ENCODE data around the gene MCC.

MCC gene

DNA sequence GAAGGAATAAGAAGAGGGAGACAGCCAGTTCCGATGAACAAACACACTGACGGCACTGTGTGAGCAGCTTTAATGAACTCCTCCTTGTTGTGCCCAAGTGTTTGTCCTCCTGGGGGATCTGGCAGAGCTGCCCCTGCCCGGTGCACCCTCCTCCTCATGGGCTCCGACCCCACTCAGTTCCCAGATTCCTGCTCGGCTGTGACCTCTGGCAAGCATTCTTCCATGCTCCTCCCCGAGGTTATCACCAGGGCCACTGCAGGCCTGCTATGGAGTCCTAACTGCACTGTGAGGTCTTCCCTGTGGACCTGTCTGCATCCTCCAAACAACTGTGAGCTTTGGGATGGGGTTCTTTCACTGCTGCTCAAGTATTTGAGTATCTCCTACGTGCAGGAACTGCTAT is 369.5 kb downstream of the MCC start:
- DNase-seq, result peak in 12 of 56 donors; percentile 5 to 33 (median 14)

DNA sequence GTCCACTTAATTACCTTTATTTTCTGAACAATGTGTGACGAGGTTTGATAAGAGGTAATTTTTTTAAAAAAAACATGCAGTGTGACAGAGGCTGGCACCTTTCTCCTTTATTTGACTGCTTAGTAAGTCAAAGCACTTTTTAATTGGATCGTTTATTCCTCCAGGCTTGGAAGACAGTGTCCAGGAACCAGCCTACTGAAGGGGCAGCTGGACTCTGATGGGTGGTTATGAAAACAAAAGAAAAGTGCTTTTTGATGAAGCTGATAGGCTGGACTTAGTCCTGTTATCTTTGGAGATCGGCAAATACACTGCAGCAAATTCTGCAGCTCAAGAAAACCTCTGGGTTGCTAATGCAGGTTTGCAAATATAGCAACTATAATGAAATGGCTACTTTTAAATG is 370.0 kb downstream of the MCC start:
- no peak for DNase-seq

DNA sequence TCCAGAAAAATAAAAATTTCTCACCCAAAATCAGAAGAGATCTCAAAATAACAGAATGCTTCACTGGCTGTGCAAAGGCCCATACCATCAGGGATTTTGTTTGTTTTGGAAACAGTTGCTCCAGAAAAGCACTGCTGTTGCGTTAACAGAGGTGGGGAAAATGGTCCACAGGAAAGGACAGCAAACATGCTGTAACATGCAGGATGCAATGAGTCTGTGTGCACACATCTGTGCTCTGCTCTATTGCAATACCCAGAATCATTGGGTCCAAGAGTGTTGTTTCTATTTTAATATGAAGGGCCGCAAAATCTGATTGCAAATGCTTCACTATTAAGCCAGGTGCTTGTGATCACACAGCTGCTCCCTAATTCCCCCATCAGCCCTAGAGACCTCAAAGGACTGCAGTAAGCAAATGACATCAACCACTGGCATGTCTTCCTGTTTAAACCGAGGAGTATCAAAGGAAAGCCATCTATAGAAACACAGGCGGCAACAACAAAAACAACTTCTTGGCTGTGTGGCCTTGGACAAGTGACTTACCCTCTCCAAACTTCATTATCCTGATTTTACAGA is 370.6 kb downstream of the MCC start:
- no peak for DNase-seq

DNA sequence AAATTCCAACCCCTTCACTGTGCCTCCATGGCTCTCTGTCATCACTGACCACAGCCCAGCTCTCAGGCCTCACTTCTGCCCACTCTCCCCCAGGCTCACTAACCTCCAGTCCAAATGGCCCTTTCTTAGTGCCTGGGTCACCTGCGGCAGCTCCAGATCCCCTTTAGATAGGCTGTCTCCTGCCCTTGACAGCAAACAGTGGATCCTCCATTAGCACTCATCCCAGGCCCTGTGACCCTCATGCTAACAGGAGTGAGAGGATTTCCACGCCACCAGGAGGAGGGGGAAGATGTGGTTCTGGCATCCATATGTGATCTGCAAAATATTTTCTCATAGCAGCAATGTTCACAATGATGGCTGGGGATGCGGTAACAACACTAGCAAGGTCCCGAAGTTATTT is 372.3 kb downstream of the MCC start:
- DNase-seq, result no peak

DNA sequence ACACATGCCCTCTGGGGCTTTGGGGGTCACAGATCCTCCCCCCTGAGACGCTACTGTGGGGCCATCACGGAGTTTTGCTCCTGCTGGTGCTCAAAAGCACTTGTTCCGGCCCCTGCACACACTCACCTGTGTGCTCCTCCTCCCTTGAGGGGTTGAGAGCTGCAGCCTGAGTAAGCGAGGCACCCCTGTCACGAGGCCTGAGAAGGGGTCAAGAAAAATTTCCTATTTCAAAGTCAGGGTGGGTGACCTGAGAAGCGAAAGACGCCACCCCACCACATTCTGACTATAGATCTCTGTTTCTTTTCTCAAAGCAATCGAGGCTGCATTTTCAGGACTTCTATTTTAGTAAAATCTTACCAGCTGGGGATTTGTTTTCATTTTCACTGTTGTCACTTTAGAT is 373.2 kb downstream of the MCC start:
- no peak for DNase-seq

DNA sequence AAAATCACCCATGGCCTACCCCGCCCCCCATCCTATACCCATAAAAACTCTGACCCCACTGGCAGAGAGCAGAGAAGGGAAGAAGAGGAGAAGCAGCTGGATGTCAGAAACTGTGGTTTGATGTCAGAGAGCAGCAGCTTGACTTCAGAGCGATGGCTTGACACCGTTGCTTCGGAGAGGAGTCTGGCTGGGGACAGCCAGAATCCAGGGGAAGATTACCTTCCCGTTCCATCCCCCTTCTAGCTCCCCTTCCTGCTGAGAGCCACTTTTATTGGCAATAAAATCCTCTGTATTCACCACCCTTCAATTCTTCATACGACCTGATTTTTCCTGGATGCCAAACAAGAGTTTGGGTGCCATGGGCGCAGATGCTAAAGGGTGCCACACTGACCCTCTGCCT is 373.7 kb downstream of the MCC start:
- DNase-seq, result no peak

DNA sequence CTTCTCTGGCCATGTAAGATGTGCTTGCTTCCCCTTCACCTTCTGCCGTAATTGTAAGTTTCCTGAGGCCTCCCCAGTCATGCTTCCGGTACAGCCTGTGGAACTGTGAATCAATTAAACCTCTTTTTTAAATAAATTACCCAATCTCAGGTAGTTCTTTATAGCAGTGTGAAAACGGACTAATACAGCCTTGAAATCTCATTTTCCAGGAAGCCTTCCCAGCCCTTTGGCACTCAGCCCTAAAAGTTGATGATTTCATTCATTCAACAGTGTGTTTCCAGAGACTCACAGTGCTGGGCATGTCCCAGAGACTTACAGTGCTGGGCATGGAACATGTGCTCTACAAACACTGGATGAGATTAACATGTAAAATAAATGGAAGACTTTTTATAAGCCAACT is 375.8 kb downstream of the MCC start:
- DNase-seq, result no peak

DNA sequence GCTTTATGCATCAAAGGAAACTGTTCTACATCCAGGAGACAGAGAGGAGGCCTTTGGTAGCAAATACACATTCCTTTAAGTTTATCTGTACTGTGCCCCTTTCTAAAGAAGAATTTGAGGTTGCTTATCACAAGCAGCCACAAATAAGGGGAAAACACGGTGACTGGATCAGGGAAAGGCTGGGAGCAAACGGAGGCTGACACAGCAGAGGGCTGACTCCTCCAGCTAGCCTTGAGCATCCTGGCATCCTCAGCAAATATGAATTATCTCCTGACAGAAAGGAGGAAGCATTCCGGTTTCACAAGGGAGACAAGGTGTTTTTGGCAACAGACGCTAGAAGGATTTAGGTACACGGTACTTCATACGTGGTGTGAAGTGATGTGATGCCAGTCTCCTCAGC is 378.1 kb downstream of the MCC start:
- no peak for DNase-seq

DNA sequence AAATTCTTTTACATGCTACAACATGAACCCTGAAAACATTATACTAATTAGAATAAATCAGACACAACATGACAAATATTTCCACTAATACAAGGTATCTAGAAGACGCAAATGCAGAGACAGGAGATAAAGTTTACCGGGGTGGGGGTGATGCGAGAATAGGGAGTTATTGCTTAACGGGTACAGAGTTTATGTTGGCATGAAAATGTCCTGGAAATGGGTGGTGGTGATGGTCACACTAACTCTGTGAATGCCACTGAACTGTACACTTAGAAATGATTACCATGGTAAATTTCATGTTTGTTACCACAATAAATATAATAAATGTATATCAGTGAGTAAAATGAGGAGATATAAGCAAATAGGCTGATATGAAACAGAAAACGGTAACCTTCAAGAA is 378.9 kb downstream of the MCC start:
- DNase-seq, result no peak

DNA sequence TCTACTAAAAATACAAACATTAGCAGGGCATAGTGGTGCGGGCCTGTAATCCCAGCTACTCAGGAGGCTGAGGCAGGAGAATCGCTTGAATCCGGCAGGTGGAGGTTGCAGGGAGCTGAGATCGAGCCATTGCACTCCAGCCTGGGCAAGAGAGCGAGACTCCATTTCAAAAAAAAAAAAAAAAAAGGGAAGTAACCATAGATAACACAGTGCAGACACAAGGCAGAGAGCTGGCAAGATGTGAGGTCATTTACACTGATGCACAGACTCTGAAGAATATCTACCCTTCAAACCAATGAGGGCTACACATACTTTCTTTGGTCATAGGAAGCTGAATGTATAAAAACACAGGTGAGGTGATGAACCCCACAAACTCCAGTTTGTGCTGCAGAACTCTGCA is 379.8 kb downstream of the MCC start:
- no peak for DNase-seq

DNA sequence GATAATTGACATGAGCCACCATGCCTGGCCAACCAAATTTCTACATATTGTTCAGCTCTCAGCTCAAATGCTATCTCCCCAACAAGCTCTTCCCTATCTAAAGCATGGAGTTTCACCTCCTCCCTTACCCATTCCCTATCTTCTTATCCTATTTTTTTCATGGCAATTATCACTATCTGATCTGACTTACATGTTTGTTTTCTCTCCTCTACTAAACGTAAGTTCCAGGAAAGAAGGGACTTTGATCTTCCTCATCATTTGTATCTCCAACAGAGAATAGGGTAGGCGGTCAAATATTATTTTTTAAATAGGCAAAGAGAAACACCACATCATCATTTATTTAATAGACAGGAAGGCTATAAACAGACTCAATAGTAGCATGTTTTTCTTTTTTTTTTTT is 381.4 kb downstream of the MCC start:
- DNase-seq, result no peak

DNA sequence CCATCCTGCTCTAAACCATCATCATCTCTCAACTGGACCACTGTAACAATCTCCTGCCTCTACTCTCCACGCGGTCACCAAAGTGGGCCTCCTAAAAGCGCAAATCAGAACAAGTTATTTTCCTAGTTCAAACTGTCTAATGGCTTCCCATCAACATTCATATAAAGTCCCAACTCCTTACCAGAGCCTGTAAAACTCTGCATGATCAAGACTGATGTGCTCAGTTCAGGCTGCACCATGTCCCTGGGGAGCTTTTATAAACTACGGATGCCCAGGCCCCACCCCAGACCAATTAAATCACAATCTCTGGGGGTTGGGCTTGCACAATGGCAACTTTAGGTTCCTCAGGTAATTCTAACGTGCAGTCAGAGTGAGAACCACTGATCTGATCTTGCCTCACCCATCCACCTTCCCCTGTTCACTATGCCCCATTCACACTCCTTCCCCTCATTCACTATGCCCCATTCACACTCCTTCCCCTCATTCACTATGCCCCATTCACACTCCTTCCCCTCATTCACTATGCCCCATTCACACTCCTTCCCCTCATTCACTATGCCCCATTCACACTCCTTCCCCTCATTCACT is 382.5 kb downstream of the MCC start:
- DNase-seq, result no peak

DNA sequence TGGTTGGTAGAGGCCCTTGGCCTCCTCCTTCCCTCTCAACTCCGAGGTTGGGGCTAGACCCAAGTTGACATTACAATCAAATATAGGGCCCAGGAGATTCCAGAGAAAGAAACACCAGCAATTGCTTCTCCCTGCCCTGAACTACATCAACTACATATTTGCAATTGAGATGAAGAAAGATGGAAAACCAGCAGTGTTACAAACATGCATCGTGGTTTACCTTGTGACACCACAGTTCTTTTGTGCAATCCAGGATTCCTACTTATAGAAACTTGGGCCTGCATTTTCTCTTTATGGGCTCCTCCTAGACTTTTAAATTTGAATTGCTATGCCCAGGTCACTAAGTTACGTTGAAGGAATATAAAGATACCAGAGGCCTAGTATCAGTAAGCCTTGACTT is 384.9 kb downstream of the MCC start:
- DNase-seq, result no peak

DNA sequence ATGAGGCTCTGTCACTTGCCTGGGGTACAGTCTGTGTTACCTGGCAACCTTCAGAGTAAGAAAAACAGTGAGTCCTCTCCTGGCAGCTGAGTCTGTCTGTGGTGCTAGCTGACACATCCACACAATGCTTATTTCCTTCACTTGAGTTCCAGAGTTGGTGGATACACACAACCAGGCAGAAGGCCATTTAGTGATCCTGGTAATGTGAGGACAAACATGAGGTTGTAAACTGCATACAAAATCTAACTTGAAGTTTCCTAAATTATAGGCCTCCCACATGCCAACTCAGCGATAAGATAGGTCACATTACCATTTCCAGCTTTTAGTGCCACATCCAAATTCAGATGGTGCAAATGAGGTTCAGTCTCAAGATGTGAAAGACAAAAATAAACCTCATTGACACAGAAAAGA is 386.1 kb downstream of the MCC start:
- peak in 7 of 56 donors; percentile 6 to 28 (median 10) for DNase-seq

DNA sequence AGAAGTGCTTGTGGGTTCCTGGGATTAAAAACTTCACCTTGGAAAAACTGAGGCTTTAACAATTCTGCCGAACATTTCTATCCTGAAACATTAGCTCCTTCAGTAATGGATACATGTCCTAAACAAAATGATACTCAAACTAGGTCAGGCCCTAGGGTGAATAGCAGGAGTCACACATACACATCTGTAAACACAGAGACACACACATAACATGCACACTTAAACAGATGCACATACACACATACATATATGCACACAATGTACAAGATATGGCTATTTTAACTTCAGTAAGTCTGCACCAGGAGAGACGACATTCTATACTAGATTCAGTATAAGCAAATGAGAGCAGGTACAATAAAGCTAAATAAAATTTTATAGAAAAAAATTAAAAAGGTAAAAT is 387.3 kb downstream of the MCC start:
- DNase-seq, result no peak

DNA sequence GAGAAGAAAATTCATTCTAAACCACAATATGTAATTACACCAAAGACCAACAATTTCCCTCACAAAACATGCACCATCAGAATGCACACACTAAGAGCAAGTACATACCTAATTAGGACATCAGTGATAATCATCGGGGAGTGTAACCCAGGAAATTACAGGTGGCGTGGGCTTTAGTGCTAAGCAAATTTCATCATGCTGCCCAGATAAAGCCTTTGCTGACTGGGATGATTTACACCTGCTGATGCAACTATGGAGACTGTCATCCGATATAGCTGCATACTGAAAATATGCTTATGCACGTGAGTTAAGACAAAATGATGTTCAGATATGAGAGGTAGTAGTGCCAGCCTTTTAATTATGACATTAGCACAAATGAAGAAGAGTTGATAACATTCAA is 388.4 kb downstream of the MCC start:
- no peak for DNase-seq

DNA sequence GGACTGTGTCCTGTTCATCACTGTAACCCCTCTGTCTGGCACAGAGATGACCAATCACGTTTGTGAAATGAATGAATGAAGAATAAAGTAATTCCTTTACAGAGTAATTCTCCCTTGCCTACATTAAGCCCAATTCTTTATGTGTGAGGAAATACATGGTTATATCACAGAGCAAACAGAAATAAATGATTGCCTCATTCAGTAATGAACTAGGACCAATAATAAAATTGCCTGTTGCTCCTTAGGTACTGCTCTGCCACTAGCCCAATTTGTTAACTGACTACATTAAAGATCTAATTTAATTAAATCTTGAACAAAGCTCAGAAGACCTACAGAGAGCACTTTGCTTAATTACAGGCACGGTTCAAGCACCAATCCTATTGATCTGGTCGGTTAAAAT is 389.9 kb downstream of the MCC start:
- no peak for DNase-seq

DNA sequence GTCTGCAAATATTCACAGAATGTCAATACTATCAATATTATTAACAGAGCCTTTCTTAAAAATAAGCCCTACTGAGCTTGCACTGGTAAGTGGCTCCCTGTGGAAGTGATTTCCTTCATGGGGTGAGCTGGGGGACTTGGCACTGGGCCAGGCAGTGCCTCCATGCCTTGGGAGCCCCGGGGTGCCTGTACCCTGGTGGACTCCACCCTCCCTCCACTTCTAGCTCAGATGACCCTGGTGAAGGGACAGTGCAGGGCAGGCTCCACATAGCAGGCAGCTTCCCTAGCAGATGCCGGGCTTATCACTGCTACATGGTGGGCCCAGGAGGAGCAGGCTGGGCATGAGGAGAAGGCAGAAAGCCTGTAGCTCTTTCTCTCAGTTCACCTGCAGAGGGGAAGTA is 392.4 kb downstream of the MCC start:
- no peak for DNase-seq

DNA sequence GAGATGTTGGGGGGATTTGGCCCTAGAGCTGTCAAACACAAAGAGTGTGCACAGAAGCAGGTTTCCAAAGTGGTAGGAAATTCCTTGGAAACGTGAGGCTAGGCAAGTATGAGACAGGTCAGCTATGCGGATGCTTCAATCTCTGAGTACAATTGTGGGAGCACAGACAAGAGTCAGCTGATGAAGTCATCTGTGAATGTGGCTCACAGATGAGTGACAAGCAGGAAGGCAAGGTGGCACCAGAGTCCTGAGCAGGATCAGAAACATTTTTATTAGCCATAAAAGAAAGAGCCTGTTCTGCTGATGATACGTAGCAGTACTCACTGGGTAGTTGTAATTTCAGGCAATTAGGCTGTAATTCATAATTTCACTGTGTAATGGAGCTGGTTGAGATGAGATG is 394.7 kb downstream of the MCC start:
- DNase-seq, result no peak

DNA sequence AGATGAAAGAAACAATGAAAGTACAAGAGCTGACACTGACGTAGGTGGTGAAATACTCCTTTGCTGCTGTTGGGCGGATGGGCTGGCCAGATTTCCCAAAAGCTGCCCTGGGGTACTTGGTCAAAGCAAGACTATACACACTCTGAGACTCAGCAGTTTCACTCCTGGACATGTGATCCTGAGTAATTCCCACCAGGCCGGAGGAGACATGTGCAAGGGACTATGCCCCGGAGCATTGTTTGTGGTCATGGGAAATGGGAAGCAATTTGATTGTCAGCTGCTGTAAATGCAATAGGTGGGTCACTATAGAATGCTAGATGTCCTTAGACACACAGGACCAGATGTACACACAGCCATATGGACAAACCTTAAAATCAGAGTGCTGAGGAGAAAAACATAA is 395.6 kb downstream of the MCC start:
- DNase-seq, result no peak

DNA sequence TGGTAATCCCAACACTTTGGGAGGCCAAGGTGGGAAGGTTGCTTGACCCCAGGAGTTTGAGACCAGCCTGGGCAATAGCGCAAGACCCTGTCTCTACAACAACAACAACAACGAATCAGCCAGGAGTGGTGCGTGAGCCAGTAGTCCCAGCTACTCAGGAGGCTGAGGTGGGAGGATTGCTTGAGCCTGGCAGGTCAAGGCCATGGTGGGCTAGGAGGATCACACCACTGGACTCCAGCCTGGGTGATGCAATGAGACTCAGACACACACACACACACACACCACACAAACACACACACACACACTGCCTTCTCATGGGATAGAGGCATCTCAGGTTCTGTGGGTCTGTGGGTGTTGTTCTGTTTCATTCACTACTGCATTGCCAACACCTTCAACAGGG is 396.6 kb downstream of the MCC start:
- no peak for DNase-seq

DNA sequence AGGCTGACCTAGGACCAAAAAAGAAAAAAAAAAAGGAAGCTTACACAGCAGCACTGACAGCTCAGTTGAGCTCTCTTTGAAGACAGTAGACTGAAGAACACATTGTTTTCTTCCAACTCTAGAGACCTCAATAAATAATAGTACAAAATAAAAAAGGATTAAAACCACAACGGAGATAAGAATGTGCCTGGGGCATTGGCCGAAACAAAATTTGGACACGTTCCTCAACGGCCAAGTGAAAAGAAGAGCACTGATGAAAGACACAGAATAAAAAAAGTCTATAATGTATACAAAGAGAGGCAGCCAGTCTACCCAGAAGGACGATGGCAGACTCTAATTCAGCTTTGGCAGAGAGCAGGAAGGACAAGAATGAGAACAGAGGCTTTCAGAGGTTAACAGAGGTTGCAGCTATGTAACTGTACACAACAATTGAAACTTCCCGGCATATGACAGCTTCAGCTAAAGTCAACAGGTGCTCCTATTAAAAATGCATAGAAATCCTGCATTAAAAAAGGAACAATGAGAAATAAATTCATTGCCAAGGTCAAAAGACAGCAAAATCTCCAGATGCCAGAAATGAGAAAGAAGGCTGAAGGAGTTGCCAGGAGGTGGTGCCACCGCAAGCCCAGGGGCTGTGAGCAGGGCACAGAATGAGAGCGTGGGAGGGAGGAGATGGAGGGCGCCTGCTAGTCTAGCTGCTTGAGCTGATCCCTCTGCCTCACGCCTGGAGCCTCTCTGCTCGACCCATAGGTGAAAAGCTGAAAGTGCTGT is 397.7 kb downstream of the MCC start:
- peak in 4 of 56 donors; percentile 7 to 33 (median 17) for DNase-seq

DNA sequence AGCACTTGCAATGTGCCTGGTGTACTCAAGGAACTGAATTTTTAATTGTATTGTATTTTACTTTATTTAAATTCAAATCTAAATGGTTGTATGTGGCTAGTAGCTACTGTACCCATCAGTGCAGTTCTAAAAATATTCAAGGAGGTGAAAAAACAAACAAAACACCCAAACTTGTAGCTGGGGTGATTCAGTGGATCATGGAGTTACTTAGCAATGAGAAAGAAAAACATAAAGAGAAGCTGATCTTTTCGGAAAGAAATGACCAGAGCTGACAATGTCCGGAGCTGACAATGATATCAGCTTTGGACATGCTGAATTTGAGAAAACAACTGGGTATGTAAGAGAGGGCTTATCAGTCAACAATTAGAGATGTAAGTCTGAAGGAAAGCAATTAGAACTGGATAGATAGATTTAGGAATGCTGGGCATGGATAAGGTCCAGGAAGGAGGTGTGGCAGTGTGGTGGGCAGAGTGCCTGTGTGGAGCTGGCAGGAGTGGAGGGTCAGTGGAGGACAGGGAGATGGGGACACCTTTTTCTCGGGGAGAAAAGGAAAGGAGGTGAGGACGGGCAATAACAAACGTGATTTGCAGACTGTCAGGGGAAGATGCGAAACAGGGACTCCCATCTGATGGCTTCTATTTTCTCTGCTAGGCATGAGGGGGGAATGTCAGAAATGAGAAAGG is 398.5 kb downstream of the MCC start:
- peak in 3 of 56 donors; percentile 6 to 14 (median 10) for DNase-seq
